Mesenchymal stem cell (in vitro differentiated cells and primary cell): ENCODE results near the gene IZUMO4.

Experiments used
- DNase-seq: peaks from one replicate; pipeline ENCODE4 v3.0.0-alpha.2; 2013
- H2AFZ ChIP-seq: one replicate; pipeline ENCODE4 v1.6.1; 2013; ENCODE audit warnings: low read depth, mild to moderate bottlenecking, control low read depth, inconsistent platforms, low read length, moderate library complexity
- H2AK5ac ChIP-seq: 2 replicates; pipeline ENCODE4 v1.6.1; 2013; ENCODE audit warnings: low read length, moderate library complexity, mild to moderate bottlenecking, inconsistent platforms; ENCODE audit not compliant: severe bottlenecking
- H2BK120ac ChIP-seq: one replicate; pipeline ENCODE4 v1.6.1; 2013; ENCODE audit warnings: low read depth, mild to moderate bottlenecking, inconsistent platforms, low read length, moderate library complexity
- H2BK12ac ChIP-seq, 2 experiments: one replicate each; pipeline ENCODE4 v1.6.1; 2013; ENCODE audit warnings: inconsistent platforms in 2 of 2, low read length in 2 of 2, mild to moderate bottlenecking in 2 of 2, moderate library complexity in 2 of 2, control low read depth in 1 of 2
- H2BK15ac ChIP-seq: one replicate; pipeline ENCODE4 v1.6.1; 2013; ENCODE audit warnings: mild to moderate bottlenecking, low read depth, inconsistent platforms; ENCODE audit not compliant: poor library complexity, severe bottlenecking
- H2BK5ac ChIP-seq: 2 replicates; pipeline ENCODE4 v1.6.1; 2013; ENCODE audit warnings: low read depth, mild to moderate bottlenecking, low read length, control low read depth, inconsistent platforms; ENCODE audit not compliant: poor library complexity, severe bottlenecking
- H3K14ac ChIP-seq, 2 experiments: one replicate each; pipeline ENCODE4 v1.6.1; 2013; ENCODE audit warnings: inconsistent platforms in 2 of 2, low read length in 2 of 2, control low read depth in 1 of 2, mild to moderate bottlenecking in 1 of 2, moderate library complexity in 1 of 2
- H3K18ac ChIP-seq, 2 experiments: one replicate each; pipeline ENCODE4 v1.6.1; 2013; ENCODE audit warnings: inconsistent platforms in 2 of 2, low read length in 2 of 2, control low read depth in 1 of 2, low read depth in 1 of 2, mild to moderate bottlenecking in 1 of 2
- H3K23ac ChIP-seq, 2 experiments: one replicate each; pipeline ENCODE4 v1.6.1; 2013; ENCODE audit warnings: inconsistent platforms in 2 of 2, low read length in 2 of 2, mild to moderate bottlenecking in 2 of 2, moderate library complexity in 2 of 2, control low read depth in 1 of 2
- H3K27ac ChIP-seq: 2 replicates; pipeline ENCODE4 v1.5.1; 2013; ENCODE audit warnings: mild to moderate bottlenecking, moderate library complexity, low read length, control low read depth, inconsistent platforms; ENCODE audit not compliant: poor library complexity, severe bottlenecking
- H3K27me3 ChIP-seq, 2 experiments: 2 replicates each; pipeline versions ENCODE4 v1.6.1 to v1.7.0; 2013; ENCODE audit warnings: low read length in 2 of 2, mild to moderate bottlenecking in 2 of 2, moderate library complexity in 2 of 2, control low read depth in 1 of 2, inconsistent platforms in 1 of 2; ENCODE audit not compliant: control insufficient read depth in 1 of 2, insufficient read depth in 1 of 2
- H3K36me3 ChIP-seq, 2 experiments: 2 replicates each; pipeline versions ENCODE4 v1.6.1 to v1.7.0; 2013; ENCODE audit warnings: low read length in 2 of 2, control low read depth in 1 of 2, inconsistent platforms in 1 of 2, low read depth in 1 of 2, mild to moderate bottlenecking in 1 of 2; ENCODE audit not compliant: insufficient read depth in 2 of 2, control insufficient read depth in 1 of 2
- H3K4ac ChIP-seq, 2 experiments: one replicate each; pipeline ENCODE4 v1.6.1; 2013; ENCODE audit warnings: inconsistent platforms in 2 of 2, low read length in 2 of 2, mild to moderate bottlenecking in 2 of 2, moderate library complexity in 2 of 2, control low read depth in 1 of 2, low read depth in 1 of 2
- H3K4me1 ChIP-seq: 2 replicates; pipeline ENCODE4 v1.6.1; 2013; ENCODE audit warnings: low read depth, low read length, control low read depth; ENCODE audit not compliant: control insufficient read depth, insufficient read depth
- H3K4me2 ChIP-seq: 2 replicates; pipeline ENCODE4 v1.6.1; 2013; ENCODE audit warnings: low read length, mild to moderate bottlenecking, inconsistent platforms; ENCODE audit not compliant: poor library complexity, severe bottlenecking
- H3K4me3 ChIP-seq, 2 experiments: 2 replicates each; pipeline versions ENCODE4 v1.5.1 to v1.7.0; 2013; ENCODE audit warnings: low read length in 2 of 2, mild to moderate bottlenecking in 2 of 2, control low read depth in 1 of 2, low read depth in 1 of 2; ENCODE audit not compliant: insufficient read depth in 1 of 2
- H3K79me1 ChIP-seq: replicated peaks from 2 replicates; pipeline ENCODE4 v1.6.1; 2013; ENCODE audit warnings: mild to moderate bottlenecking, control low read depth, low read length, inconsistent platforms; ENCODE audit not compliant: poor library complexity, severe bottlenecking
- H3K9ac ChIP-seq: 2 replicates; pipeline ENCODE4 v1.7.0; 2013; ENCODE audit warnings: mild to moderate bottlenecking, low read length, moderate library complexity
- H3K9me3 ChIP-seq: 2 replicates; pipeline ENCODE4 v1.7.0; 2013; ENCODE audit warnings: mild to moderate bottlenecking, low read length; ENCODE audit not compliant: control insufficient read depth
- H4K8ac ChIP-seq: one replicate; pipeline ENCODE4 v1.6.1; 2013; ENCODE audit warnings: inconsistent platforms, mild to moderate bottlenecking, low read length, moderate library complexity
- H4K91ac ChIP-seq: one replicate; pipeline ENCODE4 v1.6.1; 2013; ENCODE audit warnings: mild to moderate bottlenecking, low read length, inconsistent platforms
- WGBS: methylation state at CpG from one replicate; pipeline ENCODE4 v1.1.7; 2013; ENCODE audit warnings: mixed read lengths; 5-methylcytosine and 5-hydroxymethylcytosine counted together

The IZUMO4 gene

DNA sequence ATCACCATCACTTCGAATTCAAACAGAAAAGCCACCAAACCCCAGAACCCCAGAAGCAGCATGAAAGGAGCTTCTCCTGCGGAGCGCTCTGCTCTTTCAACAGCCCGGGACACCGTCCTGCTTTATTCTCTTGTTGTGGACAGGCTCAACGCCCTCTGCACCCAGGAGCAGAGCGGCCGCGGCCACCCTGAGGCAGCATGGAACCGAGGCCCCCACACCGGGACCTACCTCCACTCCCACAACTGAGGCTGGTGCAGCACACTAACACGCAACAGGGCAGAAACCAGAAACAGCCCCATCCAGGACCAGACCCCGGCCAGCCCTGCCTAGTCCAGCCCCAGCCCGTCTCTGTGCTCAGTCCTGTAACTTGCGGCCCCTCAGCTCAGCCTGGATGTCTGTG is 47.5 kb downstream of the IZUMO4 start:
- DNase-seq, result no peak
- Histone ChIP-seq H2AK5ac (no peak overlapping the region), H2BK12ac (no peak overlapping the region)

GRCh38 chr19:2145831-2146241 is 49.1 kb downstream of the IZUMO4 start:
- Histone ChIP-seq H3K4me1 (peaks cover 28% of the 10 kb centered on the region), H3K9ac (no peak overlapping the region), H3K14ac (no peak overlapping the region), H2BK15ac (no peak overlapping the region), H4K91ac (no peak overlapping the region), H3K9me3 (no peaks in the 10 kb centered on the region), H3K27ac (no peak overlapping the region), H3K27me3 (no peaks in the 10 kb centered on the region), H4K8ac (no peak overlapping the region), H3K23ac (no peak overlapping the region), H3K4me2 (no peak overlapping the region), H3K18ac (no peak overlapping the region), H2AFZ (no peak overlapping the region), H2BK12ac (no peak overlapping the region), H2BK120ac (no peak overlapping the region), H3K79me1 (no peaks in the 10 kb centered on the region), H2AK5ac (no peak overlapping the region), H2BK5ac (no peak overlapping the region), H3K4me3 (no peak overlapping the region), H3K36me3 (peaks cover 19 to 42% of the 10 kb centered on the region in 2 experiments), H3K4ac (no peak overlapping the region)
- no peak for DNase-seq
- WGBS, result 85% methylated on average over 16 of the region's 16 CpGs

More for the DNA sequence above, 47.5 kb downstream of the IZUMO4 start:
- 100% methylated on average over 15 of the region's 15 CpGs for WGBS
- no peak overlapping the region for H3K14ac ChIP-seq
- no peak overlapping the region for H3K4me3 ChIP-seq
- no peaks in the 10 kb centered on the region for H3K27me3 ChIP-seq
- no peak overlapping the region for H3K4me2 ChIP-seq
- H3K23ac ChIP-seq, result no peak overlapping the region
- peaks cover 24% of the 10 kb centered on the region for H3K4me1 ChIP-seq
- no peak overlapping the region for H2BK120ac ChIP-seq
- H3K18ac ChIP-seq, result no peak overlapping the region
- no peaks in the 10 kb centered on the region for H3K79me1 ChIP-seq
- no peak overlapping the region for H4K8ac ChIP-seq
- H2AFZ ChIP-seq, result no peak overlapping the region
- H3K27ac ChIP-seq, result no peak overlapping the region
- no peak overlapping the region for H2BK5ac ChIP-seq
- H3K9ac ChIP-seq, result no peak overlapping the region
- no peak overlapping the region for H4K91ac ChIP-seq
- H3K36me3 ChIP-seq, result peaks cover 28 to 55% of the 10 kb centered on the region in 2 experiments
- H3K4ac ChIP-seq, result no peak overlapping the region
- no peaks in the 10 kb centered on the region for H3K9me3 ChIP-seq
- no peak overlapping the region for H2BK15ac ChIP-seq

DNA sequence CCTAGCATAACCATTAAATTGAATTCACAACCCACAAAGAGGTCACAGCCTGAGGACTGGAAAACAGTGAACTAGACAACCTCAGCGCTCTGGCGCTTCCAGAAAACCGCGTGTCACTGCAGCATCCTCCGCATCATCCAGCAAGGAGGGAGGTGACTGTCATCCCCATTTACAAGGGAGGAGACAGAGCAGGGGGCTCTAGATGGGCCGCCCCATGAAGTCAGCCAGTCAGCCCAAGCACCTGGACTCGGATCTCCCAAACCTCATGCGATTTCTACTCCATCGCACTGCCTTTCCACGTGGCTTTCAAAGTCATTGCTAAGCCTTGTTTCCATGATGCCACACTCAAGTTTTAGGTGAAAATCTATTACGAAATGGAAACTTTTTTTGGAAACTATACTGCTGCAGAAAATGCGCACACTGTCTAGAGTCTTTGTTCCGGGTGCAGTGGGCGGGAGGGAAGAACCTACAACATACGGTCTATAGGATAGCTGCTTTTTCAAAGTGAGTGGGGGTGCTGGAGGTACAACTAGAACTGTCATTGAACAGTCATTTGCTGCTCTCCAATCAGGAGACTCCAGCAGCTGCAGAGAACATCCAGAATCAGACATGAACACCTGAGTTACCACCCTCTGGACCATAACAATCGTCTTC is 51.9 kb downstream of the IZUMO4 start:
- Histone ChIP-seq H3K9me3 (no peaks in the 10 kb centered on the region), H3K18ac (no peak overlapping the region), H3K4me3 (no peak overlapping the region), H3K14ac (no peak overlapping the region), H3K9ac (no peak overlapping the region), H4K91ac (no peak overlapping the region), H3K27me3 (no peaks in the 10 kb centered on the region), H3K79me1 (no peaks in the 10 kb centered on the region), H3K4ac (no peak overlapping the region), H2BK12ac (no peak overlapping the region), H4K8ac (no peak overlapping the region), H3K4me2 (no peak overlapping the region), H3K36me3 (peaks cover 19 to 37% of the 10 kb centered on the region in 2 experiments), H2BK15ac (no peak overlapping the region), H2BK120ac (no peak overlapping the region), H3K4me1 (peaks cover 31% of the 10 kb centered on the region), H2BK5ac (no peak overlapping the region), H3K27ac (no peak overlapping the region), H3K23ac (no peak overlapping the region), H2AK5ac (no peak overlapping the region), H2AFZ (no peak overlapping the region)
- WGBS, result 96% methylated on average over 16 of the region's 16 CpGs
- no peak for DNase-seq
